Measurements from ENCODE around the gene COMMD1.

DNA sequence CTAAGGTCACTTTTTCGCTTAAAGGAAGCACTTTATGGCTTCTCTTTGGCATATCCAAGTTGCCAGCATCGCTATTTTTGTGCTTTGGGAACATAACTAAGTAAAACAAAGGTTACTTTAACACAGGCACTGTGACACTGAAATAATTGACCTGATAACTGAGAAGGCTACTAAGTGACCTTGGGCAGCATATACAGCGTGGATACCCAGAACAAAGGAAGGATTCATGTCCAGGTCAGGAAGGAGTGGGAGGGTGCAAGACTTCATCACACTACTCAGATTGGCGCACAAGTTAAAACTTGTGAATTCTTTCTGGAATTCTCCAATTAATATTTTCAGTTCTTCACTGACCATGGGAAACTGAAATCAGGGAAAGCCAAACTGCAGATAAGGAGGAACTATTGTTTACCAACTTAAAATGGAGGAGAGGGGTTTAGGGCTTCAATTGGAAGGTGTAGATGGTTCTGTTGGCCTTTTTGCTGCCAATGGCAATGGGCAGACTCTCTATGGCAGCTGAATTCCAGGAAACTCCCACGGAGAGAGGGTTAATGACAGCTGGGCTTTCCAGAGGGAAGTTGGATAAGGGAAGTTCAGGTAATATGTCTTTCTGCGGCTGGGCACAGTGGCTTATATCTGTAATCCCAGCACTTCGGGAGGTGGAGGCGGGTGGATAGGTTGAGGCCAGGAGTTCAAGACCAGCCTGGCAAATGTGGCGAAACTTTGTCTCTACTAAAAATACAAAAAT lies 45.3 kb downstream of the COMMD1 start:
- TF ChIP-seq, protein P1, sequence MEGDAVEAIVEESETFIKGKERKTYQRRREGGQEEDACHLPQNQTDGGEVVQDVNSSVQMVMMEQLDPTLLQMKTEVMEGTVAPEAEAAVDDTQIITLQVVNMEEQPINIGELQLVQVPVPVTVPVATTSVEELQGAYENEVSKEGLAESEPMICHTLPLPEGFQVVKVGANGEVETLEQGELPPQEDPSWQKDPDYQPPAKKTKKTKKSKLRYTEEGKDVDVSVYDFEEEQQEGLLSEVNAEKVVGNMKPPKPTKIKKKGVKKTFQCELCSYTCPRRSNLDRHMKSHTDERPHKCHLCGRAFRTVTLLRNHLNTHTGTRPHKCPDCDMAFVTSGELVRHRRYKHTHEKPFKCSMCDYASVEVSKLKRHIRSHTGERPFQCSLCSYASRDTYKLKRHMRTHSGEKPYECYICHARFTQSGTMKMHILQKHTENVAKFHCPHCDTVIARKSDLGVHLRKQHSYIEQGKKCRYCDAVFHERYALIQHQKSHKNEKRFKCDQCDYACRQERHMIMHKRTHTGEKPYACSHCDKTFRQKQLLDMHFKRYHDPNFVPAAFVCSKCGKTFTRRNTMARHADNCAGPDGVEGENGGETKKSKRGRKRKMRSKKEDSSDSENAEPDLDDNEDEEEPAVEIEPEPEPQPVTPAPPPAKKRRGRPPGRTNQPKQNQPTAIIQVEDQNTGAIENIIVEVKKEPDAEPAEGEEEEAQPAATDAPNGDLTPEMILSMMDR (conservative IDR thresholded peaks at IDR 0.05; ENCODE audit: low read depth, low read length) = no peak
- TF ChIP-seq EZH2phosphoT487 (IDR thresholded peaks at IDR 0.05; ENCODE audit: borderline replicate concordance, low read length) (no peak), EZH2 (IDR thresholded peaks at IDR 0.05; ENCODE audit: low read length, unreplicated experiment) (no peak)

Data from PC-3 (cell line).